Right lobe of liver (tissue), 4 donors: Measurements from ENCODE around the gene TLE1.

ENCODE experiments used
- CTCF ChIP-seq, 4 donors: fragments of 200-600 bp in 3 of 4; fragments of 450-650 bp in 1 of 4; IDR thresholded peaks; one replicate each; pipeline versions ENCODE4 v1.5.1 to v1.8.0; 2016 to 2022; ENCODE audit warnings: antibody characterized with exemption in 4 of 4, mild to moderate bottlenecking in 2 of 4
- POLR2A ChIP-seq: fragments of 450-650 bp; IDR thresholded peaks from one replicate; pipeline ENCODE4 v1.6.1; 2017; ENCODE audit warnings: antibody characterized with exemption, mild to moderate bottlenecking
- donor health status: DM: no; HTN: no; CAD: no.
- donor health status: DM: no; HTN: no; CAD: no.
- donor health status: DM: no; HTN: yes; CAD: no.

DNA sequence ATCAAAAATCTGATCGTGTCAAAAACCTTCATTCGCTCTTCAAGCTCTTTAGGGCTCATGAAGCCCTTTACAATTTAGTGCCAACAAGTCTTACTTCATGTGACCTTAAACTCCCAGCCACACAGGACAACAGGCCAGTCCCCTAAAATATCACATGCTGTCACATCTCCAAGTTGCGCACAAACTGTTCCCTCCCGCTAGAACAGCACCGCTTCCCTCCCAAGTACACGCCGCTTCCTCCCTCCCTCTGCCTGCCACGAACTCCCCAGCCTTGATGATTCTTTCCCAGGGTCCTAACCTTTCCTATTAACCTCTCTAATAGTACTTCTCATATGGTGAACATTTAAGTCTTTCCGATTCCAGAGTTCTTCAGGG lies 91.2 kb downstream of the TLE1 start:
- TF ChIP-seq CTCF (IDR thresholded peaks at IDR 0.05) (no peak), POLR2A (no peak)
